GM18502 (cell line): Measurements from ENCODE around the gene SLC7A1.

ENCODE experiments used
- ATAC-seq: cut with Tn5 transposase; IDR thresholded peaks from one replicate; pipeline ENCODE4 v1.9.1; 2021; ENCODE audit warnings: mild to moderate bottlenecking; ENCODE audit not compliant: unreplicated experiment, poor library complexity

Gene SLC7A1

DNA sequence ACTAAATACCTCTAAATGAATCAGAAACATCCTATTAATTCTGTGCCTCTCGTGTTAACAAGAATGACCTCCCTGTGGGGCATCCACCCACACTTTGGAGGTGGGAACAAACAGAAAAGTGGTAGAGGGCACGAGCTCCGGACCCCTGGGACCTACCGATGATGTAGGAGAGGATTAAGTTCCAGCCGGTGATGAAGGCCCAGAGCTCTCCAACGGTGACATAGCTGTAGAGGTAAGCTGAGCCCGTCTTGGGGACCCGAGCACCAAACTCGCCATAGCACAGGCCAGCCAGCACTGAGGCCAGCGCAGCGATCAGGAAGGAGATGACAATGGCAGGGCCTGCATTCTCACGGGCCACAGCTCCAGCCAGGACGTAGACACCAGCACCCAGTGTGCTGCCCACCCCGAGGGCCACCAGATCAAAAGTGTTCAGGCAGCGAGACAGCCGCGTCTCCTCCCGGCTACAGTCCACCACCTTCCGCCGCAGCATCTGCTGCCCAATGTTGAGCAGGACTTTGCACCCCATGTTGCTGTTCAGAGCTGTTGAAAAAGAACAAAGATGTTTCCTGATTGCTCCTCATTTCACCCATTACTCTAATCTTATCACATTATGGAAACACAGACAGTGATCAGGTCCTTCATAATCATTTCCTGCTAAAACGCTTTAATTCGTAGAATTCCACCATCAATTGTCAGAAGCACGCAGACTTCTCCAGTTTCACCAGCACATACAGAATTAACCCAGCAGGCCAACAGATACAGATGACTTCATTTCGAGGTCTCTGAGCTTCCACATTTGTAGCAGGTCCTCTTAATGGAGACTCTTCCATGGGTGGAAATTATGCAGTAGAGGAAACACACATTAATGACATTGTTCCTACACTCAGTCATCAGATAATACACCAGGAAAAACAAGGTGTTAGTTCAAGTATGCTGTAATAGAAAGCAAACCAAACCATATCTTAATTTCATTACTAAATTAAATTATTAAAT, 59.5 kb downstream of the SLC7A1 start:
- no peak for ATAC-seq

DNA sequence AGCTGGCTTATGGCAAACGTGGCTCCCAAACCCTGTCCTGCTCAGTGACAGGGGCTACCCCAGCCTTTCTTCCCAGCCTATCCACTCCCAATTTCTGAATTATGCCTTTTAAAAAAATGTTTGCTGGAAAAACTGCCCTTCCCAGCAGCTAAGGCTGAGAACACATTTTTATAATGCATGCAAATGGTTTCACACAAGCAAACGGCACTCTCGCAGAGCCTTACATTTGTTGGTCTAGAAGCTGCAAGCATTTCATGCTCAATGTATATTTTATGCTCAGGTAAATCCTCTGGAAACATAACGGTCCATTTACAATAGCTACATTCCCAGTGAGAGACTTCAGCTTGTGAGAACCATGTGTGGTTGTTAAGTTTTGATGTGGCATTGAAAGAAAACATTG, 61.4 kb downstream of the SLC7A1 start:
- no peak for ATAC-seq

DNA sequence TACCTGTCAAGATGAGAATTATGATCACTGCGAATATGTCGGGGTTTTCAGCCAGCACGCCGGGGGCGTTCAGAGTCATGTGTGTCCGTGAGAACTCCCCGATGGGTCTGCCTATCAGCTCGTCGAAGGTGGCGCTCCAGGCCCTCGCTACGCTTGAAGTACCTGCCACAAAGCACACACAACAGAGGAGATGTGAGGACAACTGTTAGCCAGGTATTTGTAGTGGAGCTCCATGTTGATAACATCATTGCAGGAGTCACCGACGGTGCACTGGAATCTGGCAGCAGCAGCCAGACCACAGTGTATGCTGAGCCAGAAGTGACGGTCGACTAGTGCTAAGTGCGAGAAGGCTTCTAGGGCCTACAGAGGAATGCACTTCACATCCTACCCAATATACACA, 62.7 kb downstream of the SLC7A1 start:
- no peak for ATAC-seq

DNA sequence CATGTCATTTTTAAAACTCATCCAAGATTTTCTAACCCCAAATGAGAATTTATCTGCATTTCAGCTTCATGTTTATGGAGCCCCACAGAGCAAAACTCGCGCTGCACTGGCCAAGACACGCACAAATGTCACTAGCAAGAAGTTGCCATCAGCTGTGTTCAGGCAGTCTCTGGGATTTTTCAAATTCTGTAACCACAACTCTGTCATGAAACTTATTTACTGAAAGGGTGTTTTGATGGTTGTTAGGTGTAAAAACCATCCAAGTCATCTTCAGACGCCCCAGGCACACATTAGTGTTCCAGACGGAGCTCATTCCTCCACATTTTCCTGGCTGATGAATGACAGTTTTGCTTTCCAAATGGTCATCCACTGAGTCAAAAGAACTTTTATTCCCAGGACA, 63.4 kb downstream of the SLC7A1 start:
- ATAC-seq = no peak

DNA sequence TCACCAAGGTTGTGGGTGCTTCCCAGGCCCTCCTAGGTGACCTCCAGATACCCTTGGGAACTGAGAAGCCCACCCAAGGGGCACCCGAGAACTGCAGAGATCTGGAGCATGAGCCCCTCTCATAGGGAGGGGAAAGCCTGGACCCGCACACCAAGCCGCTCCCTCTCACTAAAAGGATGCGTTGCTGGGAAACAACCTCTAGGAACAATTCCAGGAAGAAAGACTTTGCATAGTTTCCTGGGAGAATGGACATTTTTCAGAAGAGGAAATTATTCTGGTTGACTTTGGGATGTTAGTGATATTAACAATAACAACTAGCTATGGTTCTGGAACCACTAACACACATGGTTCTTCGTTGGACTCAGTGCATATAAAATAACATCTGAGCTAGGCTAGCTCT, 64.6 kb downstream of the SLC7A1 start:
- no peak for ATAC-seq

DNA sequence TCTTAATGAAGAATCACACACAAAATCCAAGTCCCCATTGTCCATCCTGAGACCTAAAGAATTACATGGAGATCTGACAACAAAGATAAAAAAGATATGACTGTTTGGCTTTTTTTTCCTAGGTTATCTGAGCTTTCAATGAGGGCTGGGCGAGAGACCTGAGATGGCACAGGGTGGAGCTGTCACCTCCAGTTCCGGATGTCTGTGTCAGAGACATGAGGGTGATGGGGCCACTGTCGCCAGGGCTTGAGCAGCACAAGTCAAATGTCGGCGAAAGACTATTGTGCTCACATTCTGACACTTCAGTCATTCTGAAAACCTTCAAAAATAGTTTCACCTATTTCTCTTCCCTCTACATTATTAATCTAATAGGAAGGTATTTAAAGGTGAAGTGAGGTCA, 65.7 kb downstream of the SLC7A1 start:
- ATAC-seq = no peak

DNA sequence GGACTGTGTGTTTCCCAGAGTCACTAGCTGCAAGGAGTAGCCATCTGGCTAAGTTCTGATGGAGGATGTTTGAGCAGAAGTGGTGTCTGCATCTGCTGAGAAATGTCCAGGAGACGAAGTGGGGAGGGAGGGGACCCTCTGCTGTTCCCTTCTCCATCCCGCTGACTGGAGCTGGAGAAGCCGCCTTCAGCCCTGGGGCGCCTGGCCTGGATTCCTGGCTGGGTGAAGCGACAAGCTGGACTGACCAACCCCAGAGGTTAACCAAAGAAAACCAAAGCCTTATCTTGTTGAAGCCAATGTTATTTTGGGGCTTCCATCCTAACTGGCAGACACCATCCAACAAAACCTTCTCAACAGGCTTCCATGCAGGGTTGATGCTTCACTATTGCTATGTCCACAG, 67.6 kb downstream of the SLC7A1 start:
- ATAC-seq = no peak

DNA sequence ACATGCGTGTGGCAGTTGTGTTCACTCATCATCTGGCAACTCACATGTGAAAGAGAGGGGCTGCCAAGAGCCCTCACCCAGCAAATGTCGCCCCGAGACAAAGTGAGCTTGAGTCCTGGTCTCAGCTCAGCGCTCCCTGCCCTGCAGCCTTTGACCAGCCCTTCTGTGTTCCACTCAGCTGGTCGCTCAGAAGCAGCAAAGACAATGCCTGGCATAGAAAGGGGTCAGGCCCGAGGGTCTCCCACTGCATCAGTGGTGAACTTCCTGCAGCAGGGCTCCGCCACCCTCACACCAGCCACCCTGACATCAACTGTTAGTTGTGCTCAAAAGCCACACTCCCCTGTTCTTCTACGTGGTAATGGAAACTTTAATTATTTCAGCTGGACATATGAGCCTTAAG, 68.0 kb downstream of the SLC7A1 start:
- no peak for ATAC-seq

DNA sequence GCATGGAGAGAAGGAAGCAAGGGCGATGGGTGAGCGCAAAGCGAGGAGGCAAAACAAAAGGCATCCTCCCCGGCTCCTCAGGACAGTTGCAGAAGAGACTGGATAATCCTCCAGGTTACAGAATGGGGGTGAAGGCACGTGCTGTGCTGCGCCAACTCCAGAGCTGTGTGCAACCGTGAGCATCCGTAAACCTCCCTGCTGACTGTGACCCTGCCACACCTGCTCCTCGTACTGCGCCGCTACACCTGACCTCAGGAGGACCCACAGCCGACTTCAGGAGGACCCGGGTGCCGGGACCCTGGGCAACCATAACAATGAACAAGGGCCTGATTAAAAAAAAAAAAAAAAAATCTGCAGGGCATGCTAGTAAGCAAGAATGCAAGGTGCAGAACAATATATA, 68.7 kb downstream of the SLC7A1 start:
- ATAC-seq = no peak

DNA sequence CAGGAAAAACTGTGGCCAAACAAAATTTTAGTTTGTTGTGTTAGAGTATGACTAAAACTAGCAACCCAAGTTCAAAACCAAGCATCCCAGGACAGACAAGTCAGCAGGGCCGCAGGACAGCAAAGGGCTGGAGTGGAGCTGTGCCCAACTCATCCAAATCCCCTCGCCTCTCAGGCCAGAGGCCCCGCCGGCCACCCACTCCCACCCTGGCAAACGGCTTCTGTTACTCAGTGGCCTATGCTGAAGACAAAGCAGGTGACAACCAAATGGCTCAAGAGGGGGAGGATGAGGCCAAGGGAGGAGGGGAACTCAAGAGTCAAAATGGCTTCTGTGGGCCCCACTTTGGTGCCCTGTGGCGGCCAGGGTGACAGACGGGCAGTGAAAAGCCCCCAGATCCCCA, 69.7 kb downstream of the SLC7A1 start:
- ATAC-seq = no peak

DNA sequence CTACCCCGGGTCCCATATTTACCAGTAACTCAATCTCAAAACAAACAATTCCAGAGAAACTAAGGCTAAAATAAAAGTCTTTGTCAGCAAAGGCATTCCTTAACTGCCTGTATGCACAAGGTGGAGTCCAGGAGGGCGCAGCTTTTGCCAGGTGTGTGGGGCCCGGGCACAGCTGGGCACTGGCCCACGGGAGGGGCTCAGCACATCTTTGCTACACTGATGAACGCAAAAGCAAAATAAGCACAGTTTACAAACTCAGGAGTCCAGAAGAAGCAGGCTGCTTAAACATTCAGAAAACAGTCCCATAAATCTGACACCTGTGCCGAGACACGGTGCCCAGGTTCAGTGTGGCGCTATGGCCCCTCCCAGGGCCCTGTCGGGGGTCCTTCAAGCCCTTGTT, 70.8 kb downstream of the SLC7A1 start:
- ATAC-seq = no peak

DNA sequence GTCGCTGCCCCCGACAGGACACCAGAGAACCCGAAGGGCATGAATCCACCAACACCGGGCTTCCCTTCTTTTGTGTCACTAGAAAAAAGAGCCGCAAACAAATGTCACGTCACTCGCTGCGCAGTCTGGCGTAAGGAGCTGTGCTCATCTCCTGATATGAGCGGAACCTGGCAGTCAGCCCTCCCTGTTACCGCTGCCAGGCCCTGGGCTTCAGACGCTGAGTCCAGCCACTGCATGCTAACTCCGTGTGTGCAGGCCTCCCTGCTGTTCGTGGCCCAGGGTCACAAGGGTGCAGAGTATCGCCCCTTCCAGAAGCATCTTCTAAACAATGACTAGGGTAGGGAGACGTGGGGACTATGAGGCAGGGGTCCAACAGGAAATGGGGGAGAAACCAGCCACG, 71.3 kb downstream of the SLC7A1 start:
- ATAC-seq = no peak

DNA sequence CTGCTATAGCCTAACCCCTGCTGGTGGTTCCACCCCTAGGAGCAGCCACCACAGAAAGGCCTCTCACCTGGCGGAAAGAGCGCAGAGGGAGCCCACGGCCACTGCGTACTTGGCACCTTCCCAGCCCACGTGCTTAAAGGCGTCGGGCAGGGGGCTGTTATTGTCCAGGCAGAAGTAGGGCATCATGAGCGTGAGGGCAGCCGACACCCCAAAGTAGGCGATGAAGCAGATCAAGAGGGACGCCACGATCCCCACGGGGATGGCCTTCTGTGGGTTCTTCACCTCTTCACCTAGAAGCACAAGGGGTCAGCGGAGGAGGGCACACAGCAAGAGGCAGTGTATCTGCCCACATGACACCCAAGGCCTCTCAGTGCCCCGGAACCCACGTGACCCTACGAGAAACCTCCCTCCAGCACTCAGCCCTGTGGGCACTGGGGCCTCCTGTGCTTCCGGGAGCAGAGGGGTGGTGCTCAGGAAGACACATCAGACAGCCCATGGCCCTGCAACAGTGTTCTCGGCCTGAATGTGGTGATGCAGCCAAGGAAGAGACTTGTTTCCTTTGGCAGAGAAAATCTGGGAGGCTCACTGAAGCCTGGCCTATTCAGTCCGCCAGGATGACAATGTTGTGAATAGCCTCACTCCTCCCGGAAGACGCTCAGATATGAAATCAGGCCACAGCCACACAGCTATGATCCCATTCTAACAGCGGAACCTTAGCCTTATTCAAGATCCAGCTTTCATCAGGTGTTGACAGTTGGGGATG, 72.1 kb downstream of the SLC7A1 start:
- no peak for ATAC-seq

DNA sequence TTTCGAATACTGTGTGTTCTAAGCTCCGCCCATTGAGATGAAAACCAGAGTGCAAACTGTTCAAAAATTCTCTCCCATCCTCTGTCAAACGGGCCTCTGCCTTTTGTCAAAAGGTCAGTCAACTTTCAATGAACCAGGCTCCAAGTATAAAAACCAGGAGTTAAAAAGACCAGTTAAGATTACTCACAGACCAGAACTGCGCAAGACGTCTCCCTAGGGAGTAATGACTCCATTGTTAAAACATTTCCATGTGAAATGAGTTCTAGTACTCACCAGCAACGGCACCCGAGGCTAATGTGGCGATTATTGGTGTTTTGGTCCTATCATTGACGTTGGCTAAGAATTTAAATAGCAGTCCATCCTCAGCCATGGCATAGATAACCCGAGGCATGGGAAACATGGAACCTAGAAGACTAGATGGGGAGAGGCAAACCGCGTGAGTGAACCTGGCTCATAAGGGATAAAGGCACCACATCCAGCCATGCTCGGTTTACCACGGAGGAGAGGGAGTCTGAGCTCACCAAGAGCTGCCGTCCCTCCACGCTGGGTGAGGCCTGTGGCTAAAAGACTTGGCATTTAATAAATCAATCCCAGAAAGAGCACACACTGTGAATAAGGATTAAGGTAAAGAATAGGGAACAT, 73.3 kb downstream of the SLC7A1 start:
- no peak for ATAC-seq

DNA sequence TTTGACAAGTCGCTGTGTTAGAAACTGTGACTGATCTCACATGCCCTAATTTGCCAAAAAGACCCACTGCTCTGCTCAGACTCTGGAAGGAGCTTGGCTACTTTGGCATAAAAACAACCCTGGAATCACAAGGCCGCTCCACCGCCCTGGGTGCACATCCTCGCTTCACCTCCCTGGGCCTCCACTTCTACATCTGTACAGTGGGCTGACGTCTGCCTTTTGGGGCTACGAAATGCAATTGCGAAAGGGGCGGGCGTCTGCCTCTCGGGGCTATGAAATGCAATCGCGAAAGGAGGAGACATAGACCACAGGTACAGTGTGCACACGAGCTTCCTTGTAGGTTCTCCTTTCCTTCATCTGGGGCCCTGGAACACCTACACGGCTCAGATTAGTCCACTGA, 74.2 kb downstream of the SLC7A1 start:
- ATAC-seq = no peak

DNA sequence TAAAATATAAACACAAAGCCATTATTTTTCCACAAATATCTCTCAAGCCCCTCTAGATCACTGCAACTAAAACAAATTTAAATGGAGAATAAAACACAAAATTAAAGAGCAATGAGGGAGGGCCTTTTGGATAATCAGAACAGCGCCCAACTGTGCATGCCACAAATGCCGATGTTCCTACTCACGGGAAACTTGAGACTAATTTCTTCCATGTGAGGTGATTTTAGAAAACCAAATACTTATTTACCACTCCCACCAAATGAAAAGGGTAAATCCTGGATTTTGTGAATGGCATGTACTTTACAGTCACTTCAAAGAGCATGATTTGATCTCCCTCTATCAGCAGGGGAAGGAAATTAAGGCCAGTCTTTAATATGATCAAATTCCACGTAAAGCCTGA, 74.8 kb downstream of the SLC7A1 start:
- ATAC-seq = no peak

DNA sequence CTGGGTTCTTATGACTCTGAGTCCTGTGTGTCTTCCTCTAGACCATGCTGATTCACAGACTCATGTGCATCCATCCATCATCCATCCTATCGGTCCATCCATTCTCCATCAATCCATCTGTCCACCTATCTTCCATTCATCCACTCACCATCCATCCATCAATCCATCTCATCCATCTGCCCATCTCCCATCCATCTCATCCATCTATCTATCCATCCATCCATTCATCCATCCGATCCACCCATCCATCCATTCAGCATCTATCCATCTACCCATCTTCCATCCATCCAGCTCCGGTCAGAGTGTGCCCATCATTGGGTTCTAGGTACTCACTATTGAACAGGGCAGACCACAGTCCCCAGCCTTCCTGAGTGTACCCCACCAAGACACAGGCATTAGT, 75.6 kb downstream of the SLC7A1 start:
- no peak for ATAC-seq

DNA sequence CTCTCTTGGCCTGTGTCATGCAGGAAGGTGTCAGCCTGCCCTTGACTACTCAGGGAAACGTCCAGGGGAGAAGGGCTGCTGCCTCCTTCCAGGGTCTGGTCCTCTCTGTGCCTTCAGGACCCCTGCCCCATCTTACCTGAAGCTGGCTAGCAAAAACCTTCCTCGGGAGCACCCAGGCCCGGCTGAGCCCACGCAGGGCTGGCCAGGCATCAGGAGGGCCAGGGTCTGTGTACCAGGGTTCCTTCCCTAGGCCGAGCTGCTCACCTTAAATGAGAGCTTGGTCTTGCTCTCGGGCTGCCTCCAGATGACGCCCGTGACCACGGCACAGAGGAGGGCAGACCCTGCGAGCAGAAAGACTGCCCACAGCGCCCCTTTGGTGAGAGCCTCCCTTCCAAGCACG, 78.6 kb downstream of the SLC7A1 start:
- ATAC-seq = no peak

DNA sequence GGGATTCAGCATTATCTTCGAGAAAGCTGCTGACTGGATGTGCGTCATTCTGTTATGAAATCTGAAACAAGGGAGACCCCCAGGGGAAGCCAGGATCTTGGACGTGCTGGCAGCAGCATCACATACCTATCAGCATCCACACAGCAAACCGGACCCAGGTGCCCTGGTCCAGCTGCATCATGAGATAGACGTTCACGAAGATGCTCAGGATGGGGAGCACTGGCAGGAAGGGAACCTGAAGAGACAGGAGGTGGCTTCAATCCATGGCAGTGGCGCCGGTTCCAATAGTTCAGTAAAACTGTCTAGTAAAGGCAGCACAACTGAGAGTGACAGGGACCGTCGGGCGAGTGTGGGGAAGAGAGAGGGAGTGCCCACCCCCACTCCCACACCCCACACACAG, 79.5 kb downstream of the SLC7A1 start:
- ATAC-seq = no peak

DNA sequence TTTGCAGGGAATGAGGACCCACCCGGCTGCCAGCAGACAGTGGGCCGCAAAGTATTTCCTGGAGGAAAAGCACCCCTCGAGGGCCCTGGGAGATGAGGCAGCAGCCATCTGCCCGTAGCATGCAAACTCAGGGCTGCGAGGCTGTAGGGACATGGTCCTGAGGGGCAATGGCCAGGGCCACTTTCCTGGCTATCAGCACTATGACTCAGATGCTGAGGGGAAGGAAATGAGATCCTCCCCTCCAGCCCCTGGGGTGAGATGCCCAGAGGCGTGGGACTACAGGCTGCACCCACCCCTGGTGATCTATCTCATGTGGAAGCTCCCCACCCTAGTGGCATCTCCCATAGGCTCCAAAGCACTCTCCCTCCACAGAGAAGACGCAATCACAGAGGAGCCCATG, 80.1 kb downstream of the SLC7A1 start:
- ATAC-seq = no peak

DNA sequence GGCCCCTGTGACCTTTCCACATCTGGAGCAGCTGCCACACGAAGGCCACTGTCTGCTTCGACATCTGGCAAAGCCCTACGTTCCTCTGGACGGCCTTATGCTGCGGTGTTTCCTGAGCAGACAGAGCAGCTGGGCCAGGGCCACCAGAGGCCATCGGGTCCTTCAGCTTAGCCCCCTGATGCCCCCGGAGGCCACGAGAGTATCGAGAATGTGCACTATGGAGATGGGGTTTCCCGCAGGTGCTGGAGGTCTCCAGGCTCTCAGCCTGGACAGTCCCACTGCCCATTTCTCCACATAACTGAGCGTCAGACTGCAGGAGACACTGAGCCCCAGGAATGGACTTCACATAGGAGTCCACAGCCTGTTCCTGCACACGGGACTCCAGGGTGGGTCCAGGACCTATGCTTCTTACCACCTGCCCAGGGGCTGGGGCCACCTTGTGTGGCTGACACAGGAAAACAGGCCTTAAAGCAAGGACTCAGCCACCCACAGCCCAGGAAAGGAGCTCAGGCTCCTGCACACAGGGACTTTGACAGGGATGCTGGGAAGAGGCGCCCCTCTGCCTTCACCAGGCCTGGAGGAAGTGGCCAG, 80.7 kb downstream of the SLC7A1 start:
- ATAC-seq = no peak
